ENCODE data around the gene AJUBA. TPM values are rescaled to one million over a fixed set of nuclear protein-coding genes. Genes with fewer than 3 reads are reported as not detected.

The AJUBA gene
- total and polyA plus RNA-seq, 2 of the 8 experiments (the other 6 are each of a cell fraction or from before 2014, with no cell fraction given) = 33.1 to 46.0 TPM

GRCh38 chr14:22981090-22981875 lies 1.1 kb downstream of the AJUBA start:
- Histone ChIP-seq H3K27ac (ENCODE audit: low read depth, low read length) (peak overlapping the region; percentile 84), H2BK120ac (replicated peaks; ENCODE audit: low read depth, low read length) (no peak overlapping the region), H4K5ac (ENCODE audit: insufficient read length, low read depth, low read length) (peak overlapping the region; percentile 50), H3K9me3 (ENCODE audit: insufficient read depth in 2 of 2, low read depth in 1 of 2, low read length in 1 of 2) (peaks cover 2 to 4% of the 10 kb centered on the region in 2 experiments; a peak in 1 of 4 replicates), H4K20me1 (replicated peaks in 1 of 2; ENCODE audit: control insufficient read depth in 1 of 2, insufficient read depth in 2 of 2, low read length in 2 of 2) (no peaks in the 10 kb centered on the region), H2BK20ac (ENCODE audit: low read length) (peak overlapping the region; percentile 32; the same call in 1 of the 2 replicates), H3K4me1 (replicated peaks in 1 of 4; ENCODE audit: control insufficient read depth in 3 of 4, insufficient read depth in 4 of 4, low read length in 3 of 4) (peaks cover 28 to 33% (median 30%) of the 10 kb centered on the region in 4 experiments), H3K27me3 (replicated peaks in 1 of 4; ENCODE audit: control insufficient read depth in 3 of 4, extremely low read depth in 1 of 4, insufficient read depth in 3 of 4, low read length in 3 of 4) (peaks cover 0 to 9% (median 4%) of the 10 kb centered on the region in 4 experiments; a peak in 2 of 7 replicates), H3K23me2 (ENCODE audit: low read depth, low read length) (peaks cover 16% of the 10 kb centered on the region), H2BK5ac (ENCODE audit: low read depth, low read length) (peak overlapping the region; percentile 13; the same call in 1 of the 2 replicates), H3K4me3 (ENCODE audit: extremely low read depth in 1 of 4, insufficient read depth in 2 of 4, low read depth in 3 of 4, low read length in 4 of 4) (peak overlapping the region; percentile 72 to 94 (median 76)), H2AK5ac (ENCODE audit: low read depth, low read length) (no peak overlapping the region), H3K18ac (ENCODE audit: extremely low read depth, low read length) (peak overlapping the region; percentile 72), H3K36me3 (ENCODE audit: control insufficient read depth in 2 of 4, insufficient read depth in 4 of 4, low read length in 3 of 4) (peaks cover 0 to 24% (median 5%) of the 10 kb centered on the region in 4 experiments; a peak in 4 of 8 replicates), H4K91ac (replicated peaks; ENCODE audit: insufficient read length, low read length) (peak overlapping the region; percentile 29), H3K9ac (replicated peaks in 1 of 4; ENCODE audit: extremely low read depth in 1 of 4, low read depth in 3 of 4, low read length in 3 of 4) (peak overlapping the region; percentile 74 to 93 (median 80)), H3K79me2 (ENCODE audit: control insufficient read depth in 1 of 2, insufficient read depth in 2 of 2, low read length in 2 of 2) (peaks cover 0 to 51% of the 10 kb centered on the region in 2 experiments; a peak in 2 of 4 replicates), H3K23ac (ENCODE audit: insufficient read length) (no peak overlapping the region), H3K4ac (replicated peaks; ENCODE audit: insufficient read length, low read depth, low read length) (no peak overlapping the region), H3K4me2 (ENCODE audit: insufficient read depth in 1 of 2, low read depth in 2 of 2, low read length in 2 of 2) (peak overlapping the region; percentile 81 to 93), H3K14ac (ENCODE audit: insufficient read length) (no peak overlapping the region), H2BK12ac (ENCODE audit: low read depth, low read length) (peak overlapping the region; percentile 45; the same call in 1 of the 2 replicates), H3K79me1 (ENCODE audit: low read depth, low read length) (no peaks in the 10 kb centered on the region), H2AFZ (ENCODE audit: low read length) (no peak overlapping the region), H4K8ac (ENCODE audit: extremely low read depth, insufficient read depth, low read length) (peak overlapping the region; percentile 95; the same call in 1 of the 2 replicates), H3K56ac (replicated peaks; ENCODE audit: insufficient read length, low read depth, low read length) (peak overlapping the region; percentile 7), H2BK15ac (ENCODE audit: low read length) (no peak overlapping the region)
- CTCF ChIA-PET (ENCODE audit: partially characterized antibody) = interaction anchor here (0.8 to 23.0 kb wide), 11 partner anchors 6 to 366 kb away, joined by 3 to 785 read pairs (median 7); partner anchors contain the start of genes CDH24, PRMT5 and PSMB11
- peak in 1 of 2 experiments; percentile 75 for DNase-seq (ENCODE audit: low read depth in 1 of 2, low spot score in 2 of 2)
- WGBS, 2 experiments (ENCODE audit: extremely low coverage in 1 of 2, insufficient coverage in 1 of 2, insufficient read length in 1 of 2, insufficient replicate concordance in 2 of 2, low coverage in 1 of 2, low lambda C conversion rate in 2 of 2, missing lambda C conversion rate in 1 of 2) = 3% methylated on average over 70 of the region's 76 CpGs; no CpG with 5 or more reads in 1 of the 2 experiments
- POLR2A ChIA-PET (ENCODE audit: partially characterized antibody) = interaction anchor here (0.9 to 13.2 kb wide), 22 partner anchors 11 to 159 kb away, joined by 3 to 133 read pairs (median 6); partner anchors contain the start of genes ACIN1, C14orf119, CDH24 and HAUS4
- no peak for FAIRE-seq
- no peak for TF ChIP-seq EGR1 (IDR thresholded peaks at IDR 0.05; ENCODE audit: borderline replicate concordance, low read depth, low read length)
- TF ChIP-seq CBX8 (IDR thresholded peaks at IDR 0.05; ENCODE audit: borderline replicate concordance, low read depth, low read length) = no peak
- TF ChIP-seq POLR2AphosphoS5 (IDR thresholded peaks at IDR 0.05; ENCODE audit: low read depth, low read length) = peak; percentile 69
- TF ChIP-seq EZH2 (IDR thresholded peaks at IDR 0.05; ENCODE audit: low read depth, low read length, severe bottlenecking) = peak; percentile 9
- no peak for TF ChIP-seq JUN (IDR thresholded peaks at IDR 0.05; ENCODE audit: low read depth, low read length)
- peak; percentile 63 to 67; a peak in 2 of 3 replicates for TF ChIP-seq POLR2A (IDR thresholded peaks at IDR 0.05; ENCODE audit: control extremely low read depth in 1 of 2, low read depth in 2 of 2, low read length in 2 of 2)
- TF ChIP-seq KDM5A (IDR thresholded peaks at IDR 0.05; ENCODE audit: low read length) = no peak
- TF ChIP-seq SP2 (IDR thresholded peaks at IDR 0.05; ENCODE audit: low read length) = no peak
- TF ChIP-seq TCF12 (IDR thresholded peaks at IDR 0.05; ENCODE audit: low read depth, low read length) = no peak
